Mesenchymal stem cell (in vitro differentiated cells and primary cell): ENCODE measurements around the gene RCOR3.
"Not testable (repeated sequence)": the region's sequence is repeated elsewhere in the genome, so short reads cannot be mapped to it uniquely, and the experiment has no call there.

Experiments used
- DNase-seq: peaks from one replicate; pipeline ENCODE4 v3.0.0-alpha.2; 2013
- H2AFZ ChIP-seq: one replicate; pipeline ENCODE4 v1.6.1; 2013; ENCODE audit warnings: low read depth, mild to moderate bottlenecking, control low read depth, inconsistent platforms, low read length, moderate library complexity
- H2AK5ac ChIP-seq: 2 replicates; pipeline ENCODE4 v1.6.1; 2013; ENCODE audit warnings: low read length, moderate library complexity, mild to moderate bottlenecking, inconsistent platforms; ENCODE audit not compliant: severe bottlenecking
- H2BK120ac ChIP-seq: one replicate; pipeline ENCODE4 v1.6.1; 2013; ENCODE audit warnings: low read depth, mild to moderate bottlenecking, inconsistent platforms, low read length, moderate library complexity
- H2BK12ac ChIP-seq, 2 experiments: one replicate each; pipeline ENCODE4 v1.6.1; 2013; ENCODE audit warnings: inconsistent platforms in 2 of 2, low read length in 2 of 2, mild to moderate bottlenecking in 2 of 2, moderate library complexity in 2 of 2, control low read depth in 1 of 2
- H2BK15ac ChIP-seq: one replicate; pipeline ENCODE4 v1.6.1; 2013; ENCODE audit warnings: mild to moderate bottlenecking, low read depth, inconsistent platforms; ENCODE audit not compliant: poor library complexity, severe bottlenecking
- H2BK5ac ChIP-seq: 2 replicates; pipeline ENCODE4 v1.6.1; 2013; ENCODE audit warnings: low read depth, mild to moderate bottlenecking, low read length, control low read depth, inconsistent platforms; ENCODE audit not compliant: poor library complexity, severe bottlenecking
- H3K14ac ChIP-seq, 2 experiments: one replicate each; pipeline ENCODE4 v1.6.1; 2013; ENCODE audit warnings: inconsistent platforms in 2 of 2, low read length in 2 of 2, control low read depth in 1 of 2, mild to moderate bottlenecking in 1 of 2, moderate library complexity in 1 of 2
- H3K18ac ChIP-seq, 2 experiments: one replicate each; pipeline ENCODE4 v1.6.1; 2013; ENCODE audit warnings: inconsistent platforms in 2 of 2, low read length in 2 of 2, control low read depth in 1 of 2, low read depth in 1 of 2, mild to moderate bottlenecking in 1 of 2
- H3K23ac ChIP-seq, 2 experiments: one replicate each; pipeline ENCODE4 v1.6.1; 2013; ENCODE audit warnings: inconsistent platforms in 2 of 2, low read length in 2 of 2, mild to moderate bottlenecking in 2 of 2, moderate library complexity in 2 of 2, control low read depth in 1 of 2
- H3K27ac ChIP-seq: 2 replicates; pipeline ENCODE4 v1.5.1; 2013; ENCODE audit warnings: mild to moderate bottlenecking, moderate library complexity, low read length, control low read depth, inconsistent platforms; ENCODE audit not compliant: poor library complexity, severe bottlenecking
- H3K27me3 ChIP-seq, 2 experiments: 2 replicates each; pipeline versions ENCODE4 v1.6.1 to v1.7.0; 2013; ENCODE audit warnings: low read length in 2 of 2, mild to moderate bottlenecking in 2 of 2, moderate library complexity in 2 of 2, control low read depth in 1 of 2, inconsistent platforms in 1 of 2; ENCODE audit not compliant: control insufficient read depth in 1 of 2, insufficient read depth in 1 of 2
- H3K36me3 ChIP-seq, 2 experiments: 2 replicates each; pipeline versions ENCODE4 v1.6.1 to v1.7.0; 2013; ENCODE audit warnings: low read length in 2 of 2, control low read depth in 1 of 2, inconsistent platforms in 1 of 2, low read depth in 1 of 2, mild to moderate bottlenecking in 1 of 2; ENCODE audit not compliant: insufficient read depth in 2 of 2, control insufficient read depth in 1 of 2
- H3K4ac ChIP-seq, 2 experiments: one replicate each; pipeline ENCODE4 v1.6.1; 2013; ENCODE audit warnings: inconsistent platforms in 2 of 2, low read length in 2 of 2, mild to moderate bottlenecking in 2 of 2, moderate library complexity in 2 of 2, control low read depth in 1 of 2, low read depth in 1 of 2
- H3K4me1 ChIP-seq: 2 replicates; pipeline ENCODE4 v1.6.1; 2013; ENCODE audit warnings: low read depth, low read length, control low read depth; ENCODE audit not compliant: control insufficient read depth, insufficient read depth
- H3K4me2 ChIP-seq: 2 replicates; pipeline ENCODE4 v1.6.1; 2013; ENCODE audit warnings: low read length, mild to moderate bottlenecking, inconsistent platforms; ENCODE audit not compliant: poor library complexity, severe bottlenecking
- H3K4me3 ChIP-seq, 2 experiments: 2 replicates each; pipeline versions ENCODE4 v1.5.1 to v1.7.0; 2013; ENCODE audit warnings: low read length in 2 of 2, mild to moderate bottlenecking in 2 of 2, control low read depth in 1 of 2, low read depth in 1 of 2; ENCODE audit not compliant: insufficient read depth in 1 of 2
- H3K79me1 ChIP-seq: replicated peaks from 2 replicates; pipeline ENCODE4 v1.6.1; 2013; ENCODE audit warnings: mild to moderate bottlenecking, control low read depth, low read length, inconsistent platforms; ENCODE audit not compliant: poor library complexity, severe bottlenecking
- H3K9ac ChIP-seq: 2 replicates; pipeline ENCODE4 v1.7.0; 2013; ENCODE audit warnings: mild to moderate bottlenecking, low read length, moderate library complexity
- H3K9me3 ChIP-seq: 2 replicates; pipeline ENCODE4 v1.7.0; 2013; ENCODE audit warnings: mild to moderate bottlenecking, low read length; ENCODE audit not compliant: control insufficient read depth
- H4K8ac ChIP-seq: one replicate; pipeline ENCODE4 v1.6.1; 2013; ENCODE audit warnings: inconsistent platforms, mild to moderate bottlenecking, low read length, moderate library complexity
- H4K91ac ChIP-seq: one replicate; pipeline ENCODE4 v1.6.1; 2013; ENCODE audit warnings: mild to moderate bottlenecking, low read length, inconsistent platforms
- WGBS: methylation state at CpG from one replicate; pipeline ENCODE4 v1.1.7; 2013; ENCODE audit warnings: mixed read lengths; 5-methylcytosine and 5-hydroxymethylcytosine counted together

RCOR3 gene

DNA sequence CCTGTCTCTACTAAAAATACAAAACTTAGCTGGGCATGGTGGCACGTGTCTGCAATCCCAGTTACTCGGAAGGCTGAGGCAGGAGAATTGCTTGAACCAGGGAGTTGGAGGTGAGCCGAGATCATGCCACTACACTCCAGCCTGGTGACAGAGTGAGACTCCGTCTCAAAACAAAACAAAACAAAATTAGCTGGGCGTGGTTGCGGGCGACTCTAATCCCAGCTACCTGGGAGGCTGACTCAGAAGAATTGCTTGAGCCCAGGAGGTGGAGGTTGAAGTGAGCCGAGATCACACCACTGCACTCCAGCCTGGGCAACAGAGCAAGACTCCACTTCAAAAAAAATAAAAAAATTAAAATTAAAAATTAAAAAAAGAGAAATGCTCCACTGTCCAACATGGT, 18.6 kb upstream of the RCOR3 start:
- not testable (repeated sequence) for H3K79me1 ChIP-seq, H2BK120ac ChIP-seq, H2AK5ac ChIP-seq, H3K18ac ChIP-seq, H3K27me3 ChIP-seq, H2BK5ac ChIP-seq, H3K27ac ChIP-seq, H3K9ac ChIP-seq, H2BK15ac ChIP-seq, H4K8ac ChIP-seq, H2AFZ ChIP-seq, H3K36me3 ChIP-seq, H3K4me1 ChIP-seq, H3K4me2 ChIP-seq, H3K23ac ChIP-seq, DNase-seq, H4K91ac ChIP-seq, H3K4ac ChIP-seq, H2BK12ac ChIP-seq, H3K9me3 ChIP-seq, H3K4me3 ChIP-seq, H3K14ac ChIP-seq
- 94% methylated on average over 7 of the region's 8 CpGs for WGBS

DNA sequence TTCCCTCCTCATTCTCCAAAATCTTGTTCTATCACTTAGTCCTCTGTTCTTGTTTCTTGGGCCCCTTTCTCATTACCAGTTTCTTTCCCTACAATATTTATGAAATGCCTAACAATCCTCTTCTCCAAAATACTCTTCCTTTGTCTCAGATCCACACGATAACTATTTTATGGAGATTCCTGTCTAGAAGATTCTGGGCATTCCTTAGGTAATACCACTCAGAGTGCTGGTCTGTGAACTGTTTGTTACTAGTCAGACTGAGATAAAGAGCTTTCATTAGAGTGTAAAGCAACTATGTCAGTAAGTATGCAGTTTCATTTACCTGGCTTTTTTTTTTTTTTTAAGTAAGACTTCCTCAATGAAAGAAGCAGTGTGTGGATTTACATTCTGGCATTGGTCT, 18.1 kb upstream of the RCOR3 start:
- Histone ChIP-seq H3K14ac (no peak overlapping the region), H3K4me2 (no peak overlapping the region), H3K27me3 (no peaks in the 10 kb centered on the region), H2BK15ac (no peak overlapping the region), H2BK120ac (no peak overlapping the region), H3K9me3 (no peaks in the 10 kb centered on the region), H3K79me1 (no peaks in the 10 kb centered on the region), H3K4me1 (peaks cover 6% of the 10 kb centered on the region), H2AK5ac (no peak overlapping the region), H3K36me3 (no peaks in the 10 kb centered on the region), H4K8ac (no peak overlapping the region), H3K9ac (no peak overlapping the region), H3K23ac (no peak overlapping the region), H3K18ac (no peak overlapping the region), H3K4ac (no peak overlapping the region), H2AFZ (no peak overlapping the region), H2BK5ac (no peak overlapping the region), H2BK12ac (no peak overlapping the region), H3K27ac (no peak overlapping the region), H3K4me3 (no peak overlapping the region), H4K91ac (no peak overlapping the region)
- WGBS = no CpG with 5 or more reads among the region's 1 CpG
- DNase-seq = no peak

DNA sequence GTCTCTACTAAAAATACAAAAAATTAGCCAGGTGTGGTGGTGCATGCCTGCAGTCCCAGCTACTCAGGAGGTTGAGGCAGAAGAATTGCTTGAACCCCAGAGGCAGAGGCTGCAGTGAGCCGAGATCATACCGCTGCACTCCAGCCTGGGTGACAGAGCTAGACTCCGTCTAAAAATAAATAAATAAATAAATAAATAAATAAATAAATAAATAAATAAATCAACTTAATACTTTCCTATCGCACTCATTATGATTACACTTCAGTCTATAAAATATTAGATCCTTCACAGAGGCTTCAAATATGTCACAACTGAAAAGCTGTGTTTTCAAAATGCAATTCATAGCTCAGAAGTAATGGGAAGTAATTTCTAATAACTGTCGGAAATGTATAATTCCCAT, 15.5 kb upstream of the RCOR3 start:
- H2BK12ac ChIP-seq, H4K91ac ChIP-seq, H3K18ac ChIP-seq, H3K27me3 ChIP-seq, H3K79me1 ChIP-seq, H3K9me3 ChIP-seq, H3K4me2 ChIP-seq, H3K14ac ChIP-seq, H3K4me1 ChIP-seq, H3K23ac ChIP-seq, H4K8ac ChIP-seq, H2BK15ac ChIP-seq, H3K36me3 ChIP-seq, H2AFZ ChIP-seq, H3K27ac ChIP-seq, H2AK5ac ChIP-seq, H3K4me3 ChIP-seq, H3K9ac ChIP-seq, H3K4ac ChIP-seq, H2BK5ac ChIP-seq, H2BK120ac ChIP-seq, DNase-seq: not testable (repeated sequence)
- WGBS = no CpG with 5 or more reads among the region's 5 CpGs

DNA sequence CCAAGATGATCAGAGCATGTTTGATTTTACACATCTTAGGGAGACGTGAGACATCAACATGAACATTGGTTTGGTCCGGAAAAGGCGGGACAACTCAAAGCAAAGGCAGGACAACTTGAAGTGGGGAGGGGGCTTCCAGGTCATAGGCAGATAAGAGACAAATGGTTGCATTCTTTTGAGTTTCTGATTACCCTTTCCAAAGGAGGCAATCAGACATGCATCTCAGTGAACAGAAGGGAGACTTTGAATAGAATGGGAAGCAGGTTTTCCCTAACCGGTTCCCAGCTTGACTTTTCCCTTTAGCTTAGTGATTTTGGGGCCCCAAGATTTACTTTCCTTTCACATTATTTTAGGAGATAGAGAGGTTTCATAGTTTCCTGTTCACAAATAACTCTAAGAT, 12.6 kb upstream of the RCOR3 start:
- not testable (repeated sequence) for H3K27ac ChIP-seq, H4K91ac ChIP-seq, H3K18ac ChIP-seq, DNase-seq, H3K4me2 ChIP-seq, H3K79me1 ChIP-seq, H3K14ac ChIP-seq, H3K4me3 ChIP-seq, H2BK15ac ChIP-seq, H3K4me1 ChIP-seq, H3K4ac ChIP-seq, H4K8ac ChIP-seq, H3K9me3 ChIP-seq, H2BK12ac ChIP-seq, H2BK5ac ChIP-seq, H2AK5ac ChIP-seq, H2BK120ac ChIP-seq, H3K27me3 ChIP-seq, H2AFZ ChIP-seq, H3K9ac ChIP-seq, H3K23ac ChIP-seq, H3K36me3 ChIP-seq
- 67% methylated on average over 3 of the region's 4 CpGs for WGBS
